Measurements from ENCODE around the gene AJAP1.
"Not testable (repeated sequence)": the region's sequence is repeated elsewhere in the genome, so short reads cannot be mapped to it uniquely, and the experiment has no call there.

The AJAP1 gene

DNA sequence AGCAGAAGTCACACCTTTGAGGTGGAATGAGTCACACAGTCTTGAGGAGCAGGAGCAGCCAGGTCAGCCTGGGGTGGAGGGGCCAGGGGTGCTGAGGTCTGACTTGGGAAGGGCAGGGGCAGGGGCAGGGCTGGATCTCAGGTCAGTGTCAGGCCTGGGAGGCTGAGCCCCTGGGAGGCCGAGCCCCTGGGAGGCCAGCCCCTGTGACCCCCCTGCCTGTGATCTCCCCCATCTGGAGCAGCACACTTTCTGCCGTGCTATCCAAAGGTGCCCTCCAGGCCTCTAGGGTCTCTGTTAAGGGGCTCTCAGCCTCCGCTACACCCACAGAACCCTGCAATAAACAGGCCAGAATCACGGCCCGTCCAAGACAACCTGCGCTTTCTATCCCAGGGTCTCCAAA, 36.9 kb upstream of the AJAP1 start:
- TF ChIP-seq, protein P1, sequence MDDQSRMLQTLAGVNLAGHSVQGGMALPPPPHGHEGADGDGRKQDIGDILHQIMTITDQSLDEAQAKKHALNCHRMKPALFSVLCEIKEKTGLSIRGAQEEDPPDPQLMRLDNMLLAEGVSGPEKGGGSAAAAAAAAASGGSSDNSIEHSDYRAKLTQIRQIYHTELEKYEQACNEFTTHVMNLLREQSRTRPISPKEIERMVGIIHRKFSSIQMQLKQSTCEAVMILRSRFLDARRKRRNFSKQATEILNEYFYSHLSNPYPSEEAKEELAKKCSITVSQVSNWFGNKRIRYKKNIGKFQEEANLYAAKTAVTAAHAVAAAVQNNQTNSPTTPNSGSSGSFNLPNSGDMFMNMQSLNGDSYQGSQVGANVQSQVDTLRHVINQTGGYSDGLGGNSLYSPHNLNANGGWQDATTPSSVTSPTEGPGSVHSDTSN (CRISPR knock-in tag; IDR thresholded peaks at IDR 0.05), result no peak
- TF ChIP-seq OSR2 (tag by site-specific recombination; IDR thresholded peaks at IDR 0.05) (no peak), MZF1 (tag by site-specific recombination; IDR thresholded peaks at IDR 0.05; ENCODE audit: borderline replicate concordance) (no peak), HOXC10 (CRISPR knock-in tag; IDR thresholded peaks at IDR 0.05) (no peak), ZNF501 (tag by site-specific recombination; IDR thresholded peaks at IDR 0.05) (no peak), ZNF623 (tag by site-specific recombination; IDR thresholded peaks at IDR 0.05) (no peak), ZNF404 (tag by site-specific recombination; IDR thresholded peaks at IDR 0.05) (no peak), YY1 (tag by site-specific recombination; IDR thresholded peaks at IDR 0.05) (no peak), ZNF112 (tag by site-specific recombination; IDR thresholded peaks at IDR 0.05) (no peak), ZNF701 (tag by site-specific recombination; IDR thresholded peaks at IDR 0.05) (no peak), ZXDB (tag by site-specific recombination; IDR thresholded peaks at IDR 0.05) (no peak), REPIN1 (tag by site-specific recombination; IDR thresholded peaks at IDR 0.05; ENCODE audit: low read depth) (no peak), KLF1 (tag by site-specific recombination; IDR thresholded peaks at IDR 0.05) (no peak)
- TF ChIP-seq, protein P2, sequence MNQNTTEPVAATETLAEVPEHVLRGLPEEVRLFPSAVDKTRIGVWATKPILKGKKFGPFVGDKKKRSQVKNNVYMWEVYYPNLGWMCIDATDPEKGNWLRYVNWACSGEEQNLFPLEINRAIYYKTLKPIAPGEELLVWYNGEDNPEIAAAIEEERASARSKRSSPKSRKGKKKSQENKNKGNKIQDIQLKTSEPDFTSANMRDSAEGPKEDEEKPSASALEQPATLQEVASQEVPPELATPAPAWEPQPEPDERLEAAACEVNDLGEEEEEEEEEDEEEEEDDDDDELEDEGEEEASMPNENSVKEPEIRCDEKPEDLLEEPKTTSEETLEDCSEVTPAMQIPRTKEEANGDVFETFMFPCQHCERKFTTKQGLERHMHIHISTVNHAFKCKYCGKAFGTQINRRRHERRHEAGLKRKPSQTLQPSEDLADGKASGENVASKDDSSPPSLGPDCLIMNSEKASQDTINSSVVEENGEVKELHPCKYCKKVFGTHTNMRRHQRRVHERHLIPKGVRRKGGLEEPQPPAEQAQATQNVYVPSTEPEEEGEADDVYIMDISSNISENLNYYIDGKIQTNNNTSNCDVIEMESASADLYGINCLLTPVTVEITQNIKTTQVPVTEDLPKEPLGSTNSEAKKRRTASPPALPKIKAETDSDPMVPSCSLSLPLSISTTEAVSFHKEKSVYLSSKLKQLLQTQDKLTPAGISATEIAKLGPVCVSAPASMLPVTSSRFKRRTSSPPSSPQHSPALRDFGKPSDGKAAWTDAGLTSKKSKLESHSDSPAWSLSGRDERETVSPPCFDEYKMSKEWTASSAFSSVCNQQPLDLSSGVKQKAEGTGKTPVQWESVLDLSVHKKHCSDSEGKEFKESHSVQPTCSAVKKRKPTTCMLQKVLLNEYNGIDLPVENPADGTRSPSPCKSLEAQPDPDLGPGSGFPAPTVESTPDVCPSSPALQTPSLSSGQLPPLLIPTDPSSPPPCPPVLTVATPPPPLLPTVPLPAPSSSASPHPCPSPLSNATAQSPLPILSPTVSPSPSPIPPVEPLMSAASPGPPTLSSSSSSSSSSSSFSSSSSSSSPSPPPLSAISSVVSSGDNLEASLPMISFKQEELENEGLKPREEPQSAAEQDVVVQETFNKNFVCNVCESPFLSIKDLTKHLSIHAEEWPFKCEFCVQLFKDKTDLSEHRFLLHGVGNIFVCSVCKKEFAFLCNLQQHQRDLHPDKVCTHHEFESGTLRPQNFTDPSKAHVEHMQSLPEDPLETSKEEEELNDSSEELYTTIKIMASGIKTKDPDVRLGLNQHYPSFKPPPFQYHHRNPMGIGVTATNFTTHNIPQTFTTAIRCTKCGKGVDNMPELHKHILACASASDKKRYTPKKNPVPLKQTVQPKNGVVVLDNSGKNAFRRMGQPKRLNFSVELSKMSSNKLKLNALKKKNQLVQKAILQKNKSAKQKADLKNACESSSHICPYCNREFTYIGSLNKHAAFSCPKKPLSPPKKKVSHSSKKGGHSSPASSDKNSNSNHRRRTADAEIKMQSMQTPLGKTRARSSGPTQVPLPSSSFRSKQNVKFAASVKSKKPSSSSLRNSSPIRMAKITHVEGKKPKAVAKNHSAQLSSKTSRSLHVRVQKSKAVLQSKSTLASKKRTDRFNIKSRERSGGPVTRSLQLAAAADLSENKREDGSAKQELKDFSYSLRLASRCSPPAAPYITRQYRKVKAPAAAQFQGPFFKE (tag by site-specific recombination; IDR thresholded peaks at IDR 0.05; ENCODE audit: borderline replicate concordance), result no peak
- TF ChIP-seq, protein P3, sequence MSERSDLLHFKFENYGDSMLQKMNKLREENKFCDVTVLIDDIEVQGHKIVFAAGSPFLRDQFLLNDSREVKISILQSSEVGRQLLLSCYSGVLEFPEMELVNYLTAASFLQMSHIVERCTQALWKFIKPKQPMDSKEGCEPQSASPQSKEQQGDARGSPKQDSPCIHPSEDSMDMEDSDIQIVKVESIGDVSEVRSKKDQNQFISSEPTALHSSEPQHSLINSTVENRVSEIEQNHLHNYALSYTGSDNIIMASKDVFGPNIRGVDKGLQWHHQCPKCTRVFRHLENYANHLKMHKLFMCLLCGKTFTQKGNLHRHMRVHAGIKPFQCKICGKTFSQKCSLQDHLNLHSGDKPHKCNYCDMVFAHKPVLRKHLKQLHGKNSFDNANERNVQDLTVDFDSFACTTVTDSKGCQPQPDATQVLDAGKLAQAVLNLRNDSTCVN (tag by site-specific recombination; optimal IDR thresholded peaks at IDR 0.05), result no peak
- TF ChIP-seq, protein P4, sequence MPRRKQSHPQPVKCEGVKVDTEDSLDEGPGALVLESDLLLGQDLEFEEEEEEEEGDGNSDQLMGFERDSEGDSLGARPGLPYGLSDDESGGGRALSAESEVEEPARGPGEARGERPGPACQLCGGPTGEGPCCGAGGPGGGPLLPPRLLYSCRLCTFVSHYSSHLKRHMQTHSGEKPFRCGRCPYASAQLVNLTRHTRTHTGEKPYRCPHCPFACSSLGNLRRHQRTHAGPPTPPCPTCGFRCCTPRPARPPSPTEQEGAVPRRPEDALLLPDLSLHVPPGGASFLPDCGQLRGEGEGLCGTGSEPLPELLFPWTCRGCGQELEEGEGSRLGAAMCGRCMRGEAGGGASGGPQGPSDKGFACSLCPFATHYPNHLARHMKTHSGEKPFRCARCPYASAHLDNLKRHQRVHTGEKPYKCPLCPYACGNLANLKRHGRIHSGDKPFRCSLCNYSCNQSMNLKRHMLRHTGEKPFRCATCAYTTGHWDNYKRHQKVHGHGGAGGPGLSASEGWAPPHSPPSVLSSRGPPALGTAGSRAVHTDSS (tag by site-specific recombination; IDR thresholded peaks at IDR 0.05), result no peak
- H3K4me1 ChIP-seq (ENCODE audit: control insufficient read depth, insufficient read depth, low read length), result no peaks in the 10 kb centered on the region
- ChIA-PET CTCF (no interaction called here), POLR2A (no interaction called here)
- no peak overlapping the region for H3K4me3 ChIP-seq (ENCODE audit: low read depth, low read length)
- no peaks in the 10 kb centered on the region for H3K36me3 ChIP-seq (ENCODE audit: control insufficient read depth in 2 of 2, insufficient read depth in 1 of 2, low read length in 2 of 2)
- no peak overlapping the region for H3K27ac ChIP-seq (ENCODE audit: extremely low read depth, low read depth, low read length)
- no peaks in the 10 kb centered on the region for H3K9me3 ChIP-seq (ENCODE audit: control insufficient read depth, insufficient read depth, low read depth, low read length)

DNA sequence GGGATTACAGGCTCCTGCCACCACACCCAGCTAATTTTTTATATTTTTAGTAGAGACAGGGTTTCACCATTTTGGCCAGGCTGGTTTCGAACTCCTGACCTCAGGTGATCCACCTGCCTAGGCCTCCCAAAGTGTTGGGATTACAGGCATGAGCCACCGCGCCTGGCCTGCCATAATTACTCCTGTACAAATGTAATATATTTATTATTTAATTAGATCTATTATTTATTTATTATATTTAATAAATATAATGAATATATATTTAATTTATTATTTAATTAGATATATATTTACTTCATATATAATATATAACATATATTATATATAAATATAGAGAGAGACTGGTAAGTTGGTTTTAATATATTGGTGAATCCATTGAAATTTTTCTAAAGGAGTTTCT, 35.6 kb upstream of the AJAP1 start:
- POLR2A ChIA-PET; H3K9me3 ChIP-seq (ENCODE audit: control insufficient read depth, insufficient read depth, low read depth, low read length); H3K27ac ChIP-seq (ENCODE audit: extremely low read depth, low read depth, low read length); H3K36me3 ChIP-seq (ENCODE audit: control insufficient read depth in 2 of 2, insufficient read depth in 1 of 2, low read length in 2 of 2); H3K4me1 ChIP-seq (ENCODE audit: control insufficient read depth, insufficient read depth, low read length); H3K4me3 ChIP-seq (ENCODE audit: low read depth, low read length): not testable (repeated sequence)
- CTCF ChIA-PET, result interaction anchor here (0.7 kb wide), 1 partner anchor 34 kb away, joined by 3 read pairs; no protein-coding TSS in a partner anchor
